ENCODE results near the gene GGTA1. TPM values are rescaled to one million over a fixed set of nuclear protein-coding genes. Genes with fewer than 3 reads are reported as not detected.
"Not testable (repeated sequence)": the region's sequence is repeated elsewhere in the genome, so short reads cannot be mapped to it uniquely, and the experiment has no call there.

Gene GGTA1
- total RNA-seq, 4 donors from 2014 or later: 5.8 to 8.6 (median 6.5) TPM

- DNase-seq (ENCODE audit: low spot score in 2 of 2): no peak
- no peak for TF ChIP-seq EP300 (IDR thresholded peaks at IDR 0.05)
- no peak for TF ChIP-seq POLR2A (IDR thresholded peaks at IDR 0.05)
- no peak for TF ChIP-seq CTCF (IDR thresholded peaks at IDR 0.05)
- TF ChIP-seq POLR2AphosphoS5 (IDR thresholded peaks at IDR 0.05): no peak
- no peaks in the 10 kb centered on the region for H3K27me3 ChIP-seq
- no peak overlapping the region for H3K27ac ChIP-seq
- H3K4me1 ChIP-seq: peaks cover 16% of the 10 kb centered on the region
- no peaks in the 10 kb centered on the region for H3K9me3 ChIP-seq
- H3K4me3 ChIP-seq: no peak overlapping the region
- H3K36me3 ChIP-seq: no peaks in the 10 kb centered on the region
Measured at GRCh38 chr9:121528642-121529041, 29.0 kb upstream of the GGTA1 start.

- no peaks in the 10 kb centered on the region for H3K9me3 ChIP-seq
- no peaks in the 10 kb centered on the region for H3K27me3 ChIP-seq
- no peaks in the 10 kb centered on the region for H3K36me3 ChIP-seq
- TF ChIP-seq POLR2A (IDR thresholded peaks at IDR 0.05) (no peak), CTCF (IDR thresholded peaks at IDR 0.05) (no peak), EP300 (IDR thresholded peaks at IDR 0.05) (no peak), POLR2AphosphoS5 (IDR thresholded peaks at IDR 0.05) (no peak)
- H3K4me1 ChIP-seq: peaks cover 16% of the 10 kb centered on the region
- 73% methylated on average over 11 of the region's 16 CpGs for WGBS
- no peak for DNase-seq (ENCODE audit: low spot score in 2 of 2)
- no peak overlapping the region for H3K27ac ChIP-seq
- H3K4me3 ChIP-seq: no peak overlapping the region
Measured at GRCh38 chr9:121527371-121527770, 27.7 kb upstream of the GGTA1 start.

- not testable (repeated sequence) for H3K27ac ChIP-seq
Measured at GRCh38 chr9:121519688-121520087, 20.0 kb upstream of the GGTA1 start.

GRCh38 chr9:121518634-121519033, 19.0 kb upstream of the GGTA1 start:
- no peak for TF ChIP-seq CTCF (IDR thresholded peaks at IDR 0.05)
- TF ChIP-seq EP300 (IDR thresholded peaks at IDR 0.05): no peak
- TF ChIP-seq POLR2AphosphoS5 (IDR thresholded peaks at IDR 0.05): no peak
- TF ChIP-seq POLR2A (IDR thresholded peaks at IDR 0.05): no peak
- H3K27ac ChIP-seq: no peak overlapping the region

More at GRCh38 chr9:121519688-121520087, 20.0 kb upstream of the GGTA1 start:
- not testable (repeated sequence) for H3K36me3 ChIP-seq; H3K4me3 ChIP-seq; H3K27me3 ChIP-seq; DNase-seq (ENCODE audit: low spot score in 2 of 2); H3K9me3 ChIP-seq; H3K4me1 ChIP-seq
- WGBS: 92% methylated on average over 2 of the region's 2 CpGs

GRCh38 chr9:121513166-121513565, 13.5 kb upstream of the GGTA1 start:
- H3K9me3 ChIP-seq; H3K27me3 ChIP-seq; H3K4me1 ChIP-seq; H3K4me3 ChIP-seq; H3K36me3 ChIP-seq; H3K27ac ChIP-seq; DNase-seq (ENCODE audit: low spot score in 2 of 2): not testable (repeated sequence)
- WGBS: 87% methylated on average over 4 of the region's 4 CpGs

More at GRCh38 chr9:121518634-121519033, 19.0 kb upstream of the GGTA1 start:
- WGBS: 95% methylated on average over 2 of the region's 2 CpGs
- Histone ChIP-seq H3K9me3 (no peaks in the 10 kb centered on the region), H3K4me3 (no peak overlapping the region), H3K4me1 (peaks cover 10% of the 10 kb centered on the region), H3K27me3 (no peaks in the 10 kb centered on the region), H3K36me3 (no peaks in the 10 kb centered on the region)
- DNase-seq (ENCODE audit: low spot score in 2 of 2): no peak

GRCh38 chr9:121510766-121511550, 11.3 kb upstream of the GGTA1 start:
- H3K9me3 ChIP-seq: no peaks in the 10 kb centered on the region
- whole genome bisulfite sequencing: 65% methylated on average over 14 of the region's 15 CpGs
- H3K4me3 ChIP-seq: no peak overlapping the region
- DNase-seq (ENCODE audit: low spot score in 2 of 2): no peak
- H3K36me3 ChIP-seq: no peaks in the 10 kb centered on the region
- no peaks in the 10 kb centered on the region for H3K27me3 ChIP-seq
- H3K27ac ChIP-seq: no peak overlapping the region
- H3K4me1 ChIP-seq: no peaks in the 10 kb centered on the region
- no peak for TF ChIP-seq EP300 (IDR thresholded peaks at IDR 0.05)
- TF ChIP-seq POLR2A (IDR thresholded peaks at IDR 0.05): no peak
- TF ChIP-seq CTCF (IDR thresholded peaks at IDR 0.05): no peak
- no peak for TF ChIP-seq POLR2AphosphoS5 (IDR thresholded peaks at IDR 0.05)
